K562 (cell line): ENCODE results near the gene TRERF1. TPM values are rescaled to one million over a fixed set of nuclear protein-coding genes. Genes with fewer than 3 reads are reported as not detected.

Source experiments
- CC2D1A ChIP-seq: fragments of 450-650 bp; IDR thresholded peaks from 2 replicates; pipeline ENCODE4 v1.6.1; 2017; ENCODE audit warnings: mild to moderate bottlenecking
- CREB3 ChIP-seq: fragments of 450-650 bp; conservative IDR thresholded peaks from 2 replicates; pipeline ENCODE4 v1.6.1; 2016; ENCODE audit warnings: missing genetic modification characterization, low read depth, mild to moderate bottlenecking, missing compliant biosample characterization, moderate library complexity
- MAZ ChIP-seq, 2 experiments: fragments of 450-650 bp in 1 of 2; sonication (generic) in 1 of 2; formaldehyde crosslinking; IDR thresholded peaks in 1 of 2; conservative IDR thresholded peaks in 1 of 2; 2 replicates each; pipeline versions ENCODE4 v1.4.0 to v1.5.0; 2020; ENCODE audit warnings: mild to moderate bottlenecking in 1 of 2, missing genetic modification reagents in 1 of 2
- NFIX ChIP-seq: fragments of 250-450 bp; sonication (Bioruptor Pico); IDR thresholded peaks from 2 replicates; pipeline ENCODE4 v1.4.0; 2020; ENCODE audit warnings: low read depth, mild to moderate bottlenecking, moderate library complexity
- PCBP1 ChIP-seq: fragments of 200-400 bp; formaldehyde crosslinking; IDR thresholded peaks from 2 replicates; pipeline ENCODE4 v1.6.1; 2018; ENCODE audit warnings: mild to moderate bottlenecking, low read depth, low read length; ENCODE audit not compliant: poor library complexity, severe bottlenecking
- SMARCE1 ChIP-seq: fragments of 450-650 bp; IDR thresholded peaks from 2 replicates; pipeline ENCODE4 v1.7.1; 2016; ENCODE audit warnings: mild to moderate bottlenecking
- TAF1 ChIP-seq: IDR thresholded peaks from 2 replicates; pipeline ENCODE4 v1.6.1; 2011; ENCODE audit warnings: mild to moderate bottlenecking, low read length, moderate library complexity; ENCODE audit not compliant: insufficient read depth, control insufficient read depth, severe bottlenecking; ENCODE audit errors: extremely low read depth
- ZFPM2 ChIP-seq: fragments of 250-450 bp; sonication (Bioruptor Pico); IDR thresholded peaks from 2 replicates; pipeline ENCODE4 v1.5.1; 2022; ENCODE audit warnings: mild to moderate bottlenecking
- ZNF764 ChIP-seq: fragments of 250-450 bp; sonication (Bioruptor Pico); IDR thresholded peaks from 2 replicates; pipeline ENCODE4 v1.4.0; 2020; ENCODE audit warnings: low read depth, mild to moderate bottlenecking, moderate library complexity
- polyA plus RNA-seq, 8 experiments: library from polyadenylated mRNA; depleted of rRNA in 4 of 8; stranded (reverse) in 5 of 8; unstranded in 3 of 8; fragments of >200 nt; fragmentation: Nextera tagmentation in 2 of 8; fragmentation: Illumina TruSeq in 1 of 8; extraction: Ambion mirVana in 2 of 8; extraction: Trizol in 1 of 8; gene quantifications; 2 replicates each; pipeline versions ENCODE4 v1.2.1 to v1.2.3, GENCODE V29; 2011 to 2014; ENCODE audit warnings: inconsistent platforms in 1 of 8, missing spikeins in 1 of 8
- total RNA-seq, 7 experiments: library from RNA; depleted of rRNA in 6 of 7; stranded (reverse); fragments of >200 nt in 6 of 7; fragmentation: Illumina TruSeq in 2 of 7; extraction: Trizol in 2 of 7; gene quantifications; 2 replicates each; pipeline versions ENCODE4 v1.2.1 to v1.2.3, GENCODE V29; 2011 to 2021; ENCODE audit warnings: low replicate concordance in 1 of 7
- TF ChIP-seq, protein P1 (sequence below): fragments of 450-650 bp; IDR thresholded peaks from 2 replicates; pipeline ENCODE4 v1.6.1; 2016; ENCODE audit warnings: low read depth, mild to moderate bottlenecking, moderate library complexity
- TF ChIP-seq, protein P2 (sequence below): fragments of 250-450 bp; sonication (Bioruptor Pico); IDR thresholded peaks from 2 replicates; pipeline ENCODE4 v1.5.0; 2020; ENCODE audit warnings: mild to moderate bottlenecking
- TF ChIP-seq, protein P3 (sequence below): fragments of 200-600 bp; sonication (generic); IDR thresholded peaks from one replicate; pipeline ENCODE4 v1.6.1; 2012; ENCODE audit warnings: mild to moderate bottlenecking, low read depth, low read length, inconsistent platforms

TRERF1 gene
- total and polyA plus RNA-seq, 9 of the 15 experiments (the other 6 are each of a cell fraction or from before 2014, with no cell fraction given): 0.04 to 0.20 (median 0.07) TPM; not detected in 3

DNA sequence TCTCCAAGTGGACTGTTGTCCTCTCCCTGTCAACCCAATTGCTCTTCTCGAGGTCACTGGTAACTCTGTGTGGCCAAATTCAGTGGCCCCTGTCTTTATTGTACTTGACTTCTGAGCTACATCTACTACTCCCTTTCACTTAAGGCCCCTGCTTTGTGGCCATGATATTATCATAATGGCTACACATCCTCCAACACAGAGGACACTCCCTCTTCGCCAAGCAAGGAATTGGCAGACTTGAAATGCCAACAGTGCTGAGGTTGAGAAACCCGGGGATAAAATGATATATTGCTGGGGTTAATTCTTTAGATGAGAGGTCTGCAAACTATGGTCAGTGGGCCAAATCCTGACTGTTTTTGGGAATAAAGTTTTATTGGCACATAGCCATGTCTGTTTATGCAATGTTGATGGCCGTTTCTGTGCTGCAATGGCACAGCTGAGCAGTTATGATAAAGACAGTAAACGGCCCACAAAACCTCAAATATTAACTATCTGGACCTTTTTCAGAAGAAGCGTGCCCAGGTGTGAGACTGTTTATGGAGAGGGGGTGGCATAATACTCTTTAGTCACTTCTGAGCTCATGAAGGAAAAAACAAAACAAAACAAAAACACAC, 222.1 kb downstream of the TRERF1 start (continued):
- TF ChIP-seq, protein P1, sequence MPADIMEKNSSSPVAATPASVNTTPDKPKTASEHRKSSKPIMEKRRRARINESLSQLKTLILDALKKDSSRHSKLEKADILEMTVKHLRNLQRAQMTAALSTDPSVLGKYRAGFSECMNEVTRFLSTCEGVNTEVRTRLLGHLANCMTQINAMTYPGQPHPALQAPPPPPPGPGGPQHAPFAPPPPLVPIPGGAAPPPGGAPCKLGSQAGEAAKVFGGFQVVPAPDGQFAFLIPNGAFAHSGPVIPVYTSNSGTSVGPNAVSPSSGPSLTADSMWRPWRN: peak; percentile 79
- TF ChIP-seq CREB3 (tag) (0 out of 2 replicates have a peak, but pooled peaks have one; percentile 41), CC2D1A (no peak), MAZ (CRISPR knock-in tag; conservative IDR thresholded peaks at IDR 0.05 in 1 of 2, IDR thresholded peaks at IDR 0.05 in 1 of 2) (no peak), SMARCE1 (peak; percentile 29; the same call in 1 of the 2 replicates), PCBP1 (no peak), ZFPM2 (CRISPR knock-in tag) (no peak), ZNF764 (CRISPR knock-in tag) (no peak), TAF1 (no peak), NFIX (no peak)
- TF ChIP-seq, protein P2, sequence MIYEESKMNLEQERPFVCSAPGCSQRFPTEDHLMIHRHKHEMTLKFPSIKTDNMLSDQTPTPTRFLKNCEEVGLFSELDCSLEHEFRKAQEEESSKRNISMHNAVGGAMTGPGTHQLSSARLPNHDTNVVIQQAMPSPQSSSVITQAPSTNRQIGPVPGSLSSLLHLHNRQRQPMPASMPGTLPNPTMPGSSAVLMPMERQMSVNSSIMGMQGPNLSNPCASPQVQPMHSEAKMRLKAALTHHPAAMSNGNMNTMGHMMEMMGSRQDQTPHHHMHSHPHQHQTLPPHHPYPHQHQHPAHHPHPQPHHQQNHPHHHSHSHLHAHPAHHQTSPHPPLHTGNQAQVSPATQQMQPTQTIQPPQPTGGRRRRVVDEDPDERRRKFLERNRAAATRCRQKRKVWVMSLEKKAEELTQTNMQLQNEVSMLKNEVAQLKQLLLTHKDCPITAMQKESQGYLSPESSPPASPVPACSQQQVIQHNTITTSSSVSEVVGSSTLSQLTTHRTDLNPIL (CRISPR knock-in tag): no peak
- TF ChIP-seq, protein P3, sequence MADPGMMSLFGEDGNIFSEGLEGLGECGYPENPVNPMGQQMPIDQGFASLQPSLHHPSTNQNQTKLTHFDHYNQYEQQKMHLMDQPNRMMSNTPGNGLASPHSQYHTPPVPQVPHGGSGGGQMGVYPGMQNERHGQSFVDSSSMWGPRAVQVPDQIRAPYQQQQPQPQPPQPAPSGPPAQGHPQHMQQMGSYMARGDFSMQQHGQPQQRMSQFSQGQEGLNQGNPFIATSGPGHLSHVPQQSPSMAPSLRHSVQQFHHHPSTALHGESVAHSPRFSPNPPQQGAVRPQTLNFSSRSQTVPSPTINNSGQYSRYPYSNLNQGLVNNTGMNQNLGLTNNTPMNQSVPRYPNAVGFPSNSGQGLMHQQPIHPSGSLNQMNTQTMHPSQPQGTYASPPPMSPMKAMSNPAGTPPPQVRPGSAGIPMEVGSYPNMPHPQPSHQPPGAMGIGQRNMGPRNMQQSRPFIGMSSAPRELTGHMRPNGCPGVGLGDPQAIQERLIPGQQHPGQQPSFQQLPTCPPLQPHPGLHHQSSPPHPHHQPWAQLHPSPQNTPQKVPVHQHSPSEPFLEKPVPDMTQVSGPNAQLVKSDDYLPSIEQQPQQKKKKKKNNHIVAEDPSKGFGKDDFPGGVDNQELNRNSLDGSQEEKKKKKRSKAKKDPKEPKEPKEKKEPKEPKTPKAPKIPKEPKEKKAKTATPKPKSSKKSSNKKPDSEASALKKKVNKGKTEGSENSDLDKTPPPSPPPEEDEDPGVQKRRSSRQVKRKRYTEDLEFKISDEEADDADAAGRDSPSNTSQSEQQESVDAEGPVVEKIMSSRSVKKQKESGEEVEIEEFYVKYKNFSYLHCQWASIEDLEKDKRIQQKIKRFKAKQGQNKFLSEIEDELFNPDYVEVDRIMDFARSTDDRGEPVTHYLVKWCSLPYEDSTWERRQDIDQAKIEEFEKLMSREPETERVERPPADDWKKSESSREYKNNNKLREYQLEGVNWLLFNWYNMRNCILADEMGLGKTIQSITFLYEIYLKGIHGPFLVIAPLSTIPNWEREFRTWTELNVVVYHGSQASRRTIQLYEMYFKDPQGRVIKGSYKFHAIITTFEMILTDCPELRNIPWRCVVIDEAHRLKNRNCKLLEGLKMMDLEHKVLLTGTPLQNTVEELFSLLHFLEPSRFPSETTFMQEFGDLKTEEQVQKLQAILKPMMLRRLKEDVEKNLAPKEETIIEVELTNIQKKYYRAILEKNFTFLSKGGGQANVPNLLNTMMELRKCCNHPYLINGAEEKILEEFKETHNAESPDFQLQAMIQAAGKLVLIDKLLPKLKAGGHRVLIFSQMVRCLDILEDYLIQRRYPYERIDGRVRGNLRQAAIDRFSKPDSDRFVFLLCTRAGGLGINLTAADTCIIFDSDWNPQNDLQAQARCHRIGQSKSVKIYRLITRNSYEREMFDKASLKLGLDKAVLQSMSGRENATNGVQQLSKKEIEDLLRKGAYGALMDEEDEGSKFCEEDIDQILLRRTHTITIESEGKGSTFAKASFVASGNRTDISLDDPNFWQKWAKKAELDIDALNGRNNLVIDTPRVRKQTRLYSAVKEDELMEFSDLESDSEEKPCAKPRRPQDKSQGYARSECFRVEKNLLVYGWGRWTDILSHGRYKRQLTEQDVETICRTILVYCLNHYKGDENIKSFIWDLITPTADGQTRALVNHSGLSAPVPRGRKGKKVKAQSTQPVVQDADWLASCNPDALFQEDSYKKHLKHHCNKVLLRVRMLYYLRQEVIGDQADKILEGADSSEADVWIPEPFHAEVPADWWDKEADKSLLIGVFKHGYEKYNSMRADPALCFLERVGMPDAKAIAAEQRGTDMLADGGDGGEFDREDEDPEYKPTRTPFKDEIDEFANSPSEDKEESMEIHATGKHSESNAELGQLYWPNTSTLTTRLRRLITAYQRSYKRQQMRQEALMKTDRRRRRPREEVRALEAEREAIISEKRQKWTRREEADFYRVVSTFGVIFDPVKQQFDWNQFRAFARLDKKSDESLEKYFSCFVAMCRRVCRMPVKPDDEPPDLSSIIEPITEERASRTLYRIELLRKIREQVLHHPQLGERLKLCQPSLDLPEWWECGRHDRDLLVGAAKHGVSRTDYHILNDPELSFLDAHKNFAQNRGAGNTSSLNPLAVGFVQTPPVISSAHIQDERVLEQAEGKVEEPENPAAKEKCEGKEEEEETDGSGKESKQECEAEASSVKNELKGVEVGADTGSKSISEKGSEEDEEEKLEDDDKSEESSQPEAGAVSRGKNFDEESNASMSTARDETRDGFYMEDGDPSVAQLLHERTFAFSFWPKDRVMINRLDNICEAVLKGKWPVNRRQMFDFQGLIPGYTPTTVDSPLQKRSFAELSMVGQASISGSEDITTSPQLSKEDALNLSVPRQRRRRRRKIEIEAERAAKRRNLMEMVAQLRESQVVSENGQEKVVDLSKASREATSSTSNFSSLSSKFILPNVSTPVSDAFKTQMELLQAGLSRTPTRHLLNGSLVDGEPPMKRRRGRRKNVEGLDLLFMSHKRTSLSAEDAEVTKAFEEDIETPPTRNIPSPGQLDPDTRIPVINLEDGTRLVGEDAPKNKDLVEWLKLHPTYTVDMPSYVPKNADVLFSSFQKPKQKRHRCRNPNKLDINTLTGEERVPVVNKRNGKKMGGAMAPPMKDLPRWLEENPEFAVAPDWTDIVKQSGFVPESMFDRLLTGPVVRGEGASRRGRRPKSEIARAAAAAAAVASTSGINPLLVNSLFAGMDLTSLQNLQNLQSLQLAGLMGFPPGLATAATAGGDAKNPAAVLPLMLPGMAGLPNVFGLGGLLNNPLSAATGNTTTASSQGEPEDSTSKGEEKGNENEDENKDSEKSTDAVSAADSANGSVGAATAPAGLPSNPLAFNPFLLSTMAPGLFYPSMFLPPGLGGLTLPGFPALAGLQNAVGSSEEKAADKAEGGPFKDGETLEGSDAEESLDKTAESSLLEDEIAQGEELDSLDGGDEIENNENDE: no peak
